ENCODE results near the gene SIPA1L3.

- TF ChIP-seq CTCF (tag by site-specific recombination; IDR thresholded peaks at IDR 0.05): no peak
- TF ChIP-seq ZBTB7A (tag by site-specific recombination; IDR thresholded peaks at IDR 0.05; ENCODE audit: low read depth): no peak
- TF ChIP-seq ATF2 (tag by site-specific recombination; IDR thresholded peaks at IDR 0.05; ENCODE audit: low read depth): no peak
- no peak for TF ChIP-seq ZNF670 (tag by site-specific recombination; IDR thresholded peaks at IDR 0.05; ENCODE audit: low read depth)
- TF ChIP-seq HOXA7 (CRISPR knock-in tag; IDR thresholded peaks at IDR 0.05; ENCODE audit: borderline replicate concordance): no peak
- no peak for TF ChIP-seq ZNF529 (tag by site-specific recombination; IDR thresholded peaks at IDR 0.05; ENCODE audit: insufficient replicate concordance)
- no peak for TF ChIP-seq ZNF549 (tag by site-specific recombination; IDR thresholded peaks at IDR 0.05)
- no peak for TF ChIP-seq ZNF2 (tag by site-specific recombination; IDR thresholded peaks at IDR 0.05)
- TF ChIP-seq ZNF785 (tag by site-specific recombination; IDR thresholded peaks at IDR 0.05): no peak
- no peak for TF ChIP-seq PBX3 (CRISPR knock-in tag; IDR thresholded peaks at IDR 0.05)
- no peak for TF ChIP-seq REST (tag by site-specific recombination; IDR thresholded peaks at IDR 0.05)
- no peak for TF ChIP-seq PRDM2 (tag by site-specific recombination; IDR thresholded peaks at IDR 0.05; ENCODE audit: borderline replicate concordance)
- no peak for TF ChIP-seq ZNF76 (tag by site-specific recombination; IDR thresholded peaks at IDR 0.05; ENCODE audit: borderline replicate concordance, low read depth)
- TF ChIP-seq ZBTB11 (tag by site-specific recombination; conservative IDR thresholded peaks at IDR 0.05; ENCODE audit: low read depth): no peak
Observed at GRCh38 chr19:38151242-38151641, 244.2 kb downstream of the SIPA1L3 start.
